ENCODE data around the gene PCBD2. TPM values are rescaled to one million over a fixed set of nuclear protein-coding genes. Genes with fewer than 3 reads are reported as not detected.

The PCBD2 gene
- total and polyA plus RNA-seq, 2 of the 4 experiments (the other 2 are of a cell fraction): 2.2 to 2.7 TPM

Small RNAs within 50 kb of the gene (microRNA-seq; reads per million reads assigned to microRNA genes)
- gene MIR4461 (ENCODE audit: insufficient read depth in 1 of 2, insufficient read length in 1 of 2, unreplicated experiment in 1 of 2) (0 reads per million in 2 experiments), gene MTND3P25 (ENCODE audit: insufficient read depth, insufficient read length) (not detected), gene MTND4LP30 (ENCODE audit: insufficient read depth, insufficient read length) (not detected)

Small RNAs within 50 kb of the gene (small RNA-seq; reads per million reads assigned to genes)
- gene MIR4461 (0 reads per million in 5 experiments), gene MTND3P25 (0 reads per million in 5 experiments), gene MTND4LP30 (0 reads per million in 5 experiments)

Other genes starting within 250 kb of the PCBD2 start
- gene CAMLG, start 166.6 kb upstream of the PCBD2 start, total RNA-seq (2012; rRNA removed): 13.1 and 24.7 TPM in 2 replicates
- 10.6 and 11.9 TPM in 2 replicates for gene CAMLG, start 166.6 kb upstream of the PCBD2 start, polyA plus RNA-seq (2012; rRNA removed)
- gene DDX46, start 146.4 kb upstream of the PCBD2 start, total RNA-seq (2012; rRNA removed): 26.0 and 31.9 TPM in 2 replicates
- 19.3 and 22.5 TPM in 2 replicates for gene DDX46, start 146.4 kb upstream of the PCBD2 start, polyA plus RNA-seq (2012; rRNA removed)
- 29.8 and 53.9 TPM in 2 replicates for gene C5orf24, start 59.2 kb upstream of the PCBD2 start, total RNA-seq (2012; rRNA removed)
- 31.1 and 44.9 TPM in 2 replicates for gene C5orf24, start 59.2 kb upstream of the PCBD2 start, polyA plus RNA-seq (2012; rRNA removed)
- gene TXNDC15, start 30.8 kb upstream of the PCBD2 start, total RNA-seq (2012; rRNA removed): 101 and 125 TPM in 2 replicates
- gene TXNDC15, start 30.8 kb upstream of the PCBD2 start, polyA plus RNA-seq (2012; rRNA removed): 87.0 and 117 TPM in 2 replicates
- gene CATSPER3, start 62.8 kb downstream of the PCBD2 start, total RNA-seq (2012; rRNA removed): under 0.01 TPM in 1 of 2 replicates, not detected in the other
- gene CATSPER3, start 62.8 kb downstream of the PCBD2 start, polyA plus RNA-seq (2012; rRNA removed): 0.12 TPM in 1 of 2 replicates, not detected in the other
- 10.3 and 10.4 TPM in 2 replicates for gene PITX1, start 129.1 kb downstream of the PCBD2 start, total RNA-seq (2012; rRNA removed)
- 29.8 and 41.9 TPM in 2 replicates for gene PITX1, start 129.1 kb downstream of the PCBD2 start, polyA plus RNA-seq (2012; rRNA removed)

All from IMR-90 (cell line).